DND-41 (cell line): Measurements from ENCODE around the gene FNDC3B.

Source experiments
- EZH2 ChIP-seq: IDR thresholded peaks from 3 replicates; pipeline ENCODE4 v1.6.1; 2012; ENCODE audit warnings: borderline replicate concordance, low read depth, mild to moderate bottlenecking, moderate library complexity, low read length, inconsistent platforms; ENCODE audit not compliant: severe bottlenecking
- TF ChIP-seq, protein P1 (sequence below): IDR thresholded peaks from 2 replicates; pipeline ENCODE4 v1.5.1; 2012; ENCODE audit warnings: borderline replicate concordance, low read length, moderate library complexity, mild to moderate bottlenecking; ENCODE audit not compliant: poor library complexity, severe bottlenecking; ENCODE audit errors: extremely low read depth

DNA sequence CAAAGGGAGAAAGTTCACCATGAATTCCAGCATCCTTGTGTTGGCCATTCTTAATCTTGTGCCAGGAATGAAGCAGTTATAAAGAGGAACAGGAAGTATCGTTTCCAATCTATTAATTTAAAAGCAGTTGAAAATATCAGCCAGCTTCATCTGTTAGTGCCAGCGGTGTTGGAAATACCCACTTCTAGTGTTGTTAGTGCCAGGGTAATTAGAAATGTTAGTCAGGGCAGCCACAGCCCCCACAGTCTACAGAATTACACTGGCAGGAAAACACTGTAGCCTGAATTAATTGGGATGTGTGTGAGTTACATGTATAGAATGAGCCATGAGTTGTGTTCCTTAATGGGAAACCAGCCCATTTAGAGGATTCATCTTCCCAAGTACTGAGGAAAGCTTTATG is 281.1 kb downstream of the FNDC3B start:
- TF ChIP-seq EZH2 = no peak
- TF ChIP-seq, protein P1, sequence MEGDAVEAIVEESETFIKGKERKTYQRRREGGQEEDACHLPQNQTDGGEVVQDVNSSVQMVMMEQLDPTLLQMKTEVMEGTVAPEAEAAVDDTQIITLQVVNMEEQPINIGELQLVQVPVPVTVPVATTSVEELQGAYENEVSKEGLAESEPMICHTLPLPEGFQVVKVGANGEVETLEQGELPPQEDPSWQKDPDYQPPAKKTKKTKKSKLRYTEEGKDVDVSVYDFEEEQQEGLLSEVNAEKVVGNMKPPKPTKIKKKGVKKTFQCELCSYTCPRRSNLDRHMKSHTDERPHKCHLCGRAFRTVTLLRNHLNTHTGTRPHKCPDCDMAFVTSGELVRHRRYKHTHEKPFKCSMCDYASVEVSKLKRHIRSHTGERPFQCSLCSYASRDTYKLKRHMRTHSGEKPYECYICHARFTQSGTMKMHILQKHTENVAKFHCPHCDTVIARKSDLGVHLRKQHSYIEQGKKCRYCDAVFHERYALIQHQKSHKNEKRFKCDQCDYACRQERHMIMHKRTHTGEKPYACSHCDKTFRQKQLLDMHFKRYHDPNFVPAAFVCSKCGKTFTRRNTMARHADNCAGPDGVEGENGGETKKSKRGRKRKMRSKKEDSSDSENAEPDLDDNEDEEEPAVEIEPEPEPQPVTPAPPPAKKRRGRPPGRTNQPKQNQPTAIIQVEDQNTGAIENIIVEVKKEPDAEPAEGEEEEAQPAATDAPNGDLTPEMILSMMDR = no peak
